ENCODE measurements around the gene TMA7. TPM values are rescaled to one million over a fixed set of nuclear protein-coding genes. Genes with fewer than 3 reads are reported as not detected.

The TMA7 gene
- total and polyA plus RNA-seq, 2 of the 13 experiments (the other 11 are each of a cell fraction or from before 2014, with no cell fraction given): 100 to 486 TPM

DNA sequence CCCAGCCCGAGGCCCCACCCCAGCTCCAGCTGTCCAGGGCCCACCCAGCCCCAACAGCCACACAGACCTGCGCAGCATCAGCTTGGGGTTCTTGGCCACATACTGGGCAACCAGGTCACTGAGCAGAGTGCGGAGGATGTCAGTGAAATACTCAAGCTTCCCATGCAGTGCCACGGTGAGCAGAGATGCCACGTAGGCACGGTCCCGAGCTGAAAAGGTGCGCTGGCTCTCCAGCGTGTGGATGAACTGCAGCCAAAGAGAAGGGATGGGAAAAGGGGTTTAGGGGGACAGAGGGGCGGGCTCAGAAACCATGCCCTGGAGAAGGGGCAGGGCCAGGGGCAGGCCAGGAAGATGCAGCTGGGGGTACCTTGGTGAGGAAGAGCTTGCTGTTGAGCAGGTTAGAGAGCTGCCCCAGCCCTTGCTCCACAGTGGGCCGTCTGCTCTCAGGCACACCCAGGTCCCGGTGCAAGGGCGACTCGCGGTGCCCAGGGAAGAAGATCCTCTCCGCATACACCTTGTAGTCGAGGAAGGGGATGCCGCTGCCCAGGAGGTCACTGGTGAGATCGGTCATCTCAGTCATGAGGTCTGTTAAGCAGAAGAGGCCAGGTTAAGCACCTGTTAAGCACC, 27.6 kb upstream of the TMA7 start:
- Histone ChIP-seq H3K4me1 (ENCODE audit: insufficient read depth, low read length) (no peaks in the 10 kb centered on the region), H3K36me3 (replicated peaks in 1 of 2; ENCODE audit: control insufficient read depth in 1 of 2, insufficient read depth in 2 of 2, low read length in 2 of 2) (peaks cover 78 to 100% of the 10 kb centered on the region in 2 experiments), H3K27ac (ENCODE audit: extremely low read length, insufficient read depth, low read length) (no peak overlapping the region), H3K79me2 (ENCODE audit: insufficient read depth, low read length) (no peaks in the 10 kb centered on the region), H3K9me3 (ENCODE audit: low read length) (no peaks in the 10 kb centered on the region), H3K9ac (ENCODE audit: insufficient read depth, low read depth, low read length) (no peak overlapping the region), H3K4me3 (replicated peaks in 1 of 3; ENCODE audit: insufficient read depth in 1 of 3, low read depth in 2 of 3, low read length in 3 of 3) (no peak overlapping the region), H3K4me2 (ENCODE audit: low read depth, low read length) (no peak overlapping the region), H2AFZ (ENCODE audit: low read length) (no peak overlapping the region), H4K20me1 (ENCODE audit: insufficient read depth, low read length) (peaks cover 16% of the 10 kb centered on the region; the same call in 1 of the 2 replicates), H3K27me3 (ENCODE audit: control insufficient read depth in 1 of 2, insufficient read depth in 2 of 2, low read length in 2 of 2) (no peaks in the 10 kb centered on the region)
- DNase-seq (ENCODE audit: low spot score): no peak
- TF ChIP-seq, protein P1, sequence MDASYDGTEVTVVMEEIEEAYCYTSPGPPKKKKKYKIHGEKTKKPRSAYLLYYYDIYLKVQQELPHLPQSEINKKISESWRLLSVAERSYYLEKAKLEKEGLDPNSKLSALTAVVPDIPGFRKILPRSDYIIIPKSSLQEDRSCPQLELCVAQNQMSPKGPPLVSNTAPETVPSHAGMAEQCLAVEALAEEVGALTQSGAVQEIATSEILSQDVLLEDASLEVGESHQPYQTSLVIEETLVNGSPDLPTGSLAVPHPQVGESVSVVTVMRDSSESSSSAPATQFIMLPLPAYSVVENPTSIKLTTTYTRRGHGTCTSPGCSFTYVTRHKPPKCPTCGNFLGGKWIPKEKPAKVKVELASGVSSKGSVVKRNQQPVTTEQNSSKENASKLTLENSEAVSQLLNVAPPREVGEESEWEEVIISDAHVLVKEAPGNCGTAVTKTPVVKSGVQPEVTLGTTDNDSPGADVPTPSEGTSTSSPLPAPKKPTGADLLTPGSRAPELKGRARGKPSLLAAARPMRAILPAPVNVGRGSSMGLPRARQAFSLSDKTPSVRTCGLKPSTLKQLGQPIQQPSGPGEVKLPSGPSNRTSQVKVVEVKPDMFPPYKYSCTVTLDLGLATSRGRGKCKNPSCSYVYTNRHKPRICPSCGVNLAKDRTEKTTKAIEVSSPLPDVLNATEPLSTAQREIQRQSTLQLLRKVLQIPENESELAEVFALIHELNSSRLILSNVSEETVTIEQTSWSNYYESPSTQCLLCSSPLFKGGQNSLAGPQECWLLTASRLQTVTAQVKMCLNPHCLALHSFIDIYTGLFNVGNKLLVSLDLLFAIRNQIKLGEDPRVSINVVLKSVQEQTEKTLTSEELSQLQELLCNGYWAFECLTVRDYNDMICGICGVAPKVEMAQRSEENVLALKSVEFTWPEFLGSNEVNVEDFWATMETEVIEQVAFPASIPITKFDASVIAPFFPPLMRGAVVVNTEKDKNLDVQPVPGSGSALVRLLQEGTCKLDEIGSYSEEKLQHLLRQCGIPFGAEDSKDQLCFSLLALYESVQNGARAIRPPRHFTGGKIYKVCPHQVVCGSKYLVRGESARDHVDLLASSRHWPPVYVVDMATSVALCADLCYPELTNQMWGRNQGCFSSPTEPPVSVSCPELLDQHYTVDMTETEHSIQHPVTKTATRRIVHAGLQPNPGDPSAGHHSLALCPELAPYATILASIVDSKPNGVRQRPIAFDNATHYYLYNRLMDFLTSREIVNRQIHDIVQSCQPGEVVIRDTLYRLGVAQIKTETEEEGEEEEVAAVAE (CRISPR knock-in tag; IDR thresholded peaks at IDR 0.05; ENCODE audit: borderline replicate concordance): no peak
- TF ChIP-seq RBFOX2 (IDR thresholded peaks at IDR 0.05; ENCODE audit: low read depth, low read length): 0 out of 2 replicates have a peak, but pooled peaks have one; percentile 17
- peak; percentile 78 for TF ChIP-seq AGO2 (optimal IDR thresholded peaks at IDR 0.05; ENCODE audit: low read depth, low read length)
- in situ Hi-C loops (cut with HindIII; ENCODE audit: extremely low pct_ligation_motif_present, low pct_unique_long_range_greater_than_20kb): no loop called here
- no peak for ATAC-seq
- FAIRE-seq: no peak
- no TSS peak for BruUV-seq (replicated peaks)
- intact Hi-C loops (cut with micrococcal nuclease; ENCODE audit: unreplicated experiment): no loop called here
- ChIA-PET CTCF (ENCODE audit: low intra/inter-chr PET ratio, low total read pairs) (no interaction called here), POLR2A (interaction anchor here (1.4 kb wide), 1 partner anchor 23 kb away, joined by 4 read pairs; no protein-coding TSS in a partner anchor)
- WGBS (ENCODE audit: low lambda C conversion rate): 98% methylated on average over 16 of the region's 19 CpGs
